Karpas-422 (cell line): ENCODE results near the gene MEF2A. TPM values are rescaled to one million over a fixed set of nuclear protein-coding genes. Genes with fewer than 3 reads are reported as not detected.
A peak's percentile ranks its signal among the peaks of the same experiment; 100 is the strongest.

Source experiments
- DNase-seq: peaks from one replicate; pipeline ENCODE4 v3.0.0-alpha.2; 2015
- H2AFZ ChIP-seq: fragments of 200-600 bp; sonication (generic); 2 replicates; pipeline ENCODE4 v1.6.1; 2014; ENCODE audit warnings: antibody characterized with exemption, low read length, mixed read lengths
- H3K27ac ChIP-seq: fragments of 200-600 bp; sonication (generic); 2 replicates; pipeline ENCODE4 v1.5.1; 2014; ENCODE audit warnings: mild to moderate bottlenecking, low read length, moderate library complexity
- H3K27me3 ChIP-seq: fragments of 200-600 bp; sonication (generic); 2 replicates; pipeline ENCODE4 v1.6.1; 2014; ENCODE audit warnings: low read length, mixed read lengths
- H3K36me3 ChIP-seq: fragments of 200-600 bp; sonication (generic); 2 replicates; pipeline ENCODE4 v1.6.1; 2014; ENCODE audit warnings: low read length, mixed read lengths; ENCODE audit not compliant: insufficient read depth
- H3K4me1 ChIP-seq: fragments of 200-600 bp; sonication (generic); 2 replicates; pipeline ENCODE4 v1.6.1; 2014; ENCODE audit warnings: mild to moderate bottlenecking, low read length, mixed read lengths
- H3K4me2 ChIP-seq: fragments of 200-600 bp; sonication (generic); 2 replicates; pipeline ENCODE4 v1.6.1; 2014; ENCODE audit warnings: low read length, low read depth, mild to moderate bottlenecking; ENCODE audit not compliant: poor library complexity, severe bottlenecking
- H3K4me3 ChIP-seq: fragments of 200-600 bp; sonication (generic); 2 replicates; pipeline ENCODE4 v1.5.1; 2014; ENCODE audit warnings: mild to moderate bottlenecking, antibody characterized with exemption, low read length, mixed read lengths
- H3K79me2 ChIP-seq: fragments of 200-600 bp; sonication (generic); 2 replicates; pipeline ENCODE4 v1.6.1; 2014; ENCODE audit warnings: mild to moderate bottlenecking, low read length, mixed read lengths
- H3K9ac ChIP-seq: fragments of 200-600 bp; sonication (generic); 2 replicates; pipeline ENCODE4 v1.6.0; 2014; ENCODE audit warnings: low read length
- H3K9me2 ChIP-seq: fragments of 200-600 bp; sonication (generic), shearing (Covaris generic); replicated peaks from 2 replicates; pipeline ENCODE4 v1.6.0; 2014; ENCODE audit warnings: mild to moderate bottlenecking, low read length, moderate library complexity; ENCODE audit not compliant: insufficient read depth
- H3K9me3 ChIP-seq: fragments of 300-700, 200-600 bp; sonication (generic); 2 replicates; pipeline ENCODE4 v1.6.1; 2014; ENCODE audit warnings: low read length, mixed read lengths
- H4K20me1 ChIP-seq: fragments of 200-600 bp; sonication (generic); 2 replicates; pipeline ENCODE4 v1.6.1; 2014; ENCODE audit warnings: mild to moderate bottlenecking, antibody characterized with exemption, low read length, low read depth; ENCODE audit not compliant: insufficient read depth
- total RNA-seq: library from RNA; depleted of rRNA; stranded (reverse); fragments of >200 nt; shearing (Covaris generic); gene quantifications from 2 replicates; pipeline ENCODE4 v1.2.3, GENCODE V29; 2014; ENCODE audit warnings: low replicate concordance

MEF2A gene
- total RNA-seq, 1 experiment from 2014 or later = 144 TPM

- no peaks in the 10 kb centered on the region for H3K9me2 ChIP-seq
- no peak overlapping the region for H3K9ac ChIP-seq
Observed at GRCh38 chr15:99683000-99683670, 117.4 kb downstream of the MEF2A start.

GRCh38 chr15:99686290-99686689 lies 120.5 kb downstream of the MEF2A start:
- Histone ChIP-seq H4K20me1 (no peaks in the 10 kb centered on the region), H3K79me2 (peaks cover 67% of the 10 kb centered on the region), H3K4me2 (no peak overlapping the region), H3K9me3 (no peaks in the 10 kb centered on the region), H3K27ac (no peak overlapping the region), H3K9me2 (no peaks in the 10 kb centered on the region), H2AFZ (no peak overlapping the region), H3K9ac (no peak overlapping the region), H3K36me3 (peaks cover 57% of the 10 kb centered on the region), H3K4me3 (no peak overlapping the region), H3K4me1 (no peaks in the 10 kb centered on the region), H3K27me3 (no peaks in the 10 kb centered on the region)
- no peak for DNase-seq

More at GRCh38 chr15:99683000-99683670, 117.4 kb downstream of the MEF2A start:
- Histone ChIP-seq H3K4me3 (no peak overlapping the region), H3K36me3 (peaks cover 64% of the 10 kb centered on the region), H3K4me1 (no peaks in the 10 kb centered on the region), H4K20me1 (no peaks in the 10 kb centered on the region), H3K27me3 (no peaks in the 10 kb centered on the region), H3K9me3 (no peaks in the 10 kb centered on the region), H2AFZ (no peak overlapping the region), H3K4me2 (no peak overlapping the region), H3K27ac (no peak overlapping the region), H3K79me2 (peaks cover 87% of the 10 kb centered on the region)
- DNase-seq = no peak

GRCh38 chr15:99692825-99693224 lies 127.0 kb downstream of the MEF2A start:
- H2AFZ ChIP-seq = no peak overlapping the region
- H4K20me1 ChIP-seq = no peaks in the 10 kb centered on the region
- no peaks in the 10 kb centered on the region for H3K4me1 ChIP-seq
- H3K9ac ChIP-seq = no peak overlapping the region
- no peak overlapping the region for H3K4me3 ChIP-seq
- DNase-seq = no peak
- no peaks in the 10 kb centered on the region for H3K9me3 ChIP-seq
- H3K9me2 ChIP-seq = no peaks in the 10 kb centered on the region
- H3K4me2 ChIP-seq = no peak overlapping the region
- no peaks in the 10 kb centered on the region for H3K27me3 ChIP-seq
- H3K36me3 ChIP-seq = peaks cover 73% of the 10 kb centered on the region
- H3K79me2 ChIP-seq = peaks cover 9% of the 10 kb centered on the region
- H3K27ac ChIP-seq = no peak overlapping the region

- Histone ChIP-seq H3K9me2 (no peaks in the 10 kb centered on the region), H3K4me2 (no peak overlapping the region)
- DNase-seq = no peak
Observed at GRCh38 chr15:99696096-99696495, 130.3 kb downstream of the MEF2A start.

GRCh38 chr15:99702895-99703602 lies 137.3 kb downstream of the MEF2A start:
- Histone ChIP-seq H3K79me2 (peaks cover 3% of the 10 kb centered on the region; the same call in 1 of the 2 replicates), H3K27ac (peak overlapping the region; percentile 83), H2AFZ (no peak overlapping the region), H3K9me2 (no peaks in the 10 kb centered on the region), H3K9me3 (no peaks in the 10 kb centered on the region), H3K9ac (0 out of 2 replicates have a peak overlapping the region, but pooled peaks have one; percentile 6), H4K20me1 (no peaks in the 10 kb centered on the region), H3K4me2 (peak overlapping the region; percentile 41), H3K36me3 (no peaks in the 10 kb centered on the region; the same call in 1 of the 2 replicates), H3K4me3 (no peak overlapping the region), H3K27me3 (no peaks in the 10 kb centered on the region), H3K4me1 (peaks cover 28% of the 10 kb centered on the region)
- no peak for DNase-seq

More at GRCh38 chr15:99696096-99696495, 130.3 kb downstream of the MEF2A start:
- Histone ChIP-seq H3K9me3 (no peaks in the 10 kb centered on the region), H3K27me3 (no peaks in the 10 kb centered on the region), H3K4me1 (0 out of 2 replicates have a peak, but pooled peaks cover 2% of the 10 kb centered on the region), H3K9ac (no peak overlapping the region), H3K36me3 (peaks cover 53% of the 10 kb centered on the region), H3K27ac (no peak overlapping the region), H3K4me3 (no peak overlapping the region), H3K79me2 (no peaks in the 10 kb centered on the region; the same call in 1 of the 2 replicates), H4K20me1 (no peaks in the 10 kb centered on the region), H2AFZ (no peak overlapping the region)

GRCh38 chr15:99703603-99704443 lies 138.0 kb downstream of the MEF2A start:
- H3K9ac ChIP-seq = 0 out of 2 replicates have a peak overlapping the region, but pooled peaks have one; percentile 6
- peak overlapping the region; percentile 41 for H3K4me2 ChIP-seq
- H3K4me3 ChIP-seq = no peak overlapping the region
- H3K9me2 ChIP-seq = no peaks in the 10 kb centered on the region
- H3K27ac ChIP-seq = peak overlapping the region; percentile 83
- H3K9me3 ChIP-seq = no peaks in the 10 kb centered on the region
- H4K20me1 ChIP-seq = no peaks in the 10 kb centered on the region
- DNase-seq = peak; percentile 63
- peaks cover 3% of the 10 kb centered on the region; the same call in 1 of the 2 replicates for H3K79me2 ChIP-seq
- no peaks in the 10 kb centered on the region; the same call in 1 of the 2 replicates for H3K36me3 ChIP-seq
- H3K4me1 ChIP-seq = peaks cover 28% of the 10 kb centered on the region
- no peaks in the 10 kb centered on the region for H3K27me3 ChIP-seq
- H2AFZ ChIP-seq = no peak overlapping the region

GRCh38 chr15:99704444-99704838 lies 138.7 kb downstream of the MEF2A start:
- Histone ChIP-seq H3K27ac (peak overlapping the region; percentile 83), H3K4me2 (no peak overlapping the region), H3K27me3 (no peaks in the 10 kb centered on the region), H3K36me3 (no peaks in the 10 kb centered on the region; the same call in 1 of the 2 replicates), H3K4me3 (no peak overlapping the region), H3K79me2 (peaks cover 3% of the 10 kb centered on the region; the same call in 1 of the 2 replicates), H3K9me2 (no peaks in the 10 kb centered on the region), H3K9me3 (no peaks in the 10 kb centered on the region), H2AFZ (no peak overlapping the region), H3K9ac (no peak overlapping the region), H4K20me1 (no peaks in the 10 kb centered on the region), H3K4me1 (peaks cover 28% of the 10 kb centered on the region)
- peak; percentile 95 for DNase-seq
